ENCODE results near the gene SLC9A1.

Gene SLC9A1

GRCh38 chr1:27060891-27061290 is 94.0 kb downstream of the SLC9A1 start:
- DNase-seq = no peak

- no peak for DNase-seq
Measured at GRCh38 chr1:27058966-27059669, 95.8 kb downstream of the SLC9A1 start.

- no peak for DNase-seq
Measured at GRCh38 chr1:27057801-27058625, 96.9 kb downstream of the SLC9A1 start.

- DNase-seq = no peak
Measured at GRCh38 chr1:27057389-27057788, 97.5 kb downstream of the SLC9A1 start.

- DNase-seq = no peak
Measured at GRCh38 chr1:27053977-27054753, 100.8 kb downstream of the SLC9A1 start.

- no peak for DNase-seq
Measured at GRCh38 chr1:27052527-27052926, 102.4 kb downstream of the SLC9A1 start.

GRCh38 chr1:27049607-27050006 is 105.3 kb downstream of the SLC9A1 start:
- no peak for DNase-seq

- DNase-seq = no peak
Measured at GRCh38 chr1:27049100-27049499, 105.8 kb downstream of the SLC9A1 start.
